Endothelial cell of umbilical vein (primary cell): Measurements from ENCODE around the gene TUBB1. TPM values are rescaled to one million over a fixed set of nuclear protein-coding genes. Genes with fewer than 3 reads are reported as not detected.
A peak's percentile ranks its signal among the peaks of the same experiment; 100 is the strongest.

ENCODE experiments used
- BruUV-seq: library from RNA; stranded (reverse); fragments of 400-500 nt; replicated peaks from 2 replicates; lab custom pipeline; 2021; lab: Mats Ljungman, UMichigan
- CTCF ChIA-PET: fragments of 300-600, 350-600 bp; sonication (Branson Sonifier 250); formaldehyde crosslinking; loops from one replicate; lab custom pipeline; 2021; ENCODE audit warnings: antibody characterized with exemption, inconsistent platforms; lab: Charles Lee
- POLR2A ChIA-PET: fragments of 300-600, 350-600 bp; sonication (Branson Sonifier 250); formaldehyde crosslinking; loops from one replicate; lab custom pipeline; 2021; ENCODE audit warnings: antibody characterized with exemption, inconsistent platforms; lab: Charles Lee
- DNase-seq: peaks from one replicate; pipeline ENCODE4 v3.0.0-alpha.2; 2011; ENCODE audit warnings: low read depth, low spot score
- FAIRE-seq: peaks from 2 replicates; lab custom pipeline; 2011; peaks lifted over from hg19 to GRCh38; lab: Jason Lieb, UNC
- H2AFZ ChIP-seq: 2 replicates; pipeline ENCODE4 v1.6.0; 2012; ENCODE audit warnings: low read depth, low read length, control low read depth, inconsistent platforms
- H3K27ac ChIP-seq: 2 replicates; pipeline ENCODE4 v1.5.1; 2011; ENCODE audit warnings: low read depth, mild to moderate bottlenecking, control low read depth, low read length, moderate library complexity; ENCODE audit not compliant: insufficient read depth
- H3K27me3 ChIP-seq, 2 experiments: 2 replicates each; pipeline versions ENCODE4 v1.6.0 to v1.6.1; 2011; ENCODE audit warnings: low read length in 2 of 2, mixed read lengths in 1 of 2; ENCODE audit not compliant: control insufficient read depth in 2 of 2, insufficient read depth in 2 of 2
- H3K36me3 ChIP-seq, 2 experiments: 2 replicates in 1 of 2; 3 replicates in 1 of 2; pipeline ENCODE4 v1.5.1; 2011; ENCODE audit warnings: low read length in 2 of 2, mild to moderate bottlenecking in 1 of 2, moderate library complexity in 1 of 2; ENCODE audit not compliant: control insufficient read depth in 2 of 2, insufficient read depth in 2 of 2; ENCODE audit errors: extremely low read depth in 1 of 2
- H3K4me1 ChIP-seq: 3 replicates; pipeline ENCODE4 v1.5.1; 2011; ENCODE audit warnings: mild to moderate bottlenecking, low read length; ENCODE audit not compliant: control insufficient read depth, insufficient read depth; ENCODE audit errors: extremely low read depth
- H3K4me2 ChIP-seq: 2 replicates; pipeline ENCODE4 v1.6.1; 2011; ENCODE audit warnings: low read length, control low read depth, mixed read lengths; ENCODE audit not compliant: insufficient read depth
- H3K4me3 ChIP-seq, 3 experiments: fragments of 200-600 bp in 1 of 3; sonication (generic), shearing (Covaris generic) in 1 of 3; replicated peaks in 1 of 3; 2 replicates each; pipeline ENCODE4 v1.5.1; 2011 to 2016; ENCODE audit warnings: control low read depth in 3 of 3, low read length in 3 of 3, mild to moderate bottlenecking in 2 of 3, inconsistent platforms in 1 of 3, low read depth in 1 of 3, moderate library complexity in 1 of 3; ENCODE audit not compliant: insufficient read depth in 1 of 3
- H3K79me2 ChIP-seq: 2 replicates; pipeline ENCODE4 v1.6.0; 2012; ENCODE audit warnings: low read length, inconsistent platforms; ENCODE audit not compliant: control insufficient read depth, insufficient read depth
- H3K9ac ChIP-seq: replicated peaks from 2 replicates; pipeline ENCODE3; 2011; ENCODE audit warnings: low read length, control low read depth; ENCODE audit not compliant: insufficient read depth; ENCODE audit errors: extremely low read depth
- H3K9me1 ChIP-seq: replicated peaks from 3 replicates; pipeline ENCODE4 v1.6.0; 2011; ENCODE audit warnings: mild to moderate bottlenecking, low read length; ENCODE audit not compliant: control insufficient read depth, insufficient read depth; ENCODE audit errors: extremely low read depth
- H3K9me3 ChIP-seq: replicated peaks from 2 replicates; pipeline ENCODE4 v1.5.1; 2012; ENCODE audit warnings: low read length, inconsistent platforms; ENCODE audit not compliant: control insufficient read depth, insufficient read depth
- H4K20me1 ChIP-seq: replicated peaks from 2 replicates; pipeline ENCODE3; 2011; ENCODE audit warnings: mild to moderate bottlenecking, low read length; ENCODE audit not compliant: control insufficient read depth, insufficient read depth; ENCODE audit errors: extremely low read depth
- CTCF ChIP-seq, 2 donors: IDR thresholded peaks; 1 replicate in 1 of 2; 2 replicates in 1 of 2; pipeline ENCODE4 v1.5.1; 2011; ENCODE audit warnings: low read length in 2 of 2, mild to moderate bottlenecking in 2 of 2, moderate library complexity in 2 of 2, control low read depth in 1 of 2, inconsistent platforms in 1 of 2, low read depth in 1 of 2; ENCODE audit not compliant: insufficient read depth in 1 of 2; ENCODE audit errors: extremely low read depth in 1 of 2
- EZH2 ChIP-seq: IDR thresholded peaks from 2 replicates; pipeline ENCODE4 v1.6.1; 2012; ENCODE audit warnings: borderline replicate concordance, low read depth, mild to moderate bottlenecking, moderate library complexity, low read length, inconsistent platforms; ENCODE audit not compliant: severe bottlenecking
- FOS ChIP-seq: IDR thresholded peaks from 2 replicates; pipeline ENCODE4 v1.6.1; 2011; ENCODE audit warnings: mild to moderate bottlenecking, low read length, moderate library complexity, borderline replicate concordance; ENCODE audit not compliant: insufficient read depth
- GATA2 ChIP-seq: IDR thresholded peaks from 2 replicates; pipeline ENCODE4 v1.7.0; 2011; ENCODE audit warnings: low read depth, mild to moderate bottlenecking, moderate library complexity, mixed read lengths, low read length; ENCODE audit not compliant: insufficient read length, insufficient read depth
- JUN ChIP-seq: IDR thresholded peaks from 2 replicates; pipeline ENCODE4 v1.6.1; 2011; ENCODE audit warnings: borderline replicate concordance, low read depth; ENCODE audit not compliant: insufficient read length, insufficient read depth
- MAX ChIP-seq: IDR thresholded peaks from 2 replicates; pipeline ENCODE4 v1.6.1; 2011; ENCODE audit not compliant: insufficient read depth, insufficient read length
- MYC ChIP-seq: IDR thresholded peaks from one replicate; pipeline ENCODE4 v1.6.1; 2011; ENCODE audit warnings: mild to moderate bottlenecking, low read depth, low read length
- POLR2A ChIP-seq: IDR thresholded peaks from 2 replicates; pipeline ENCODE4 v1.6.1; 2012; ENCODE audit warnings: low read depth, mild to moderate bottlenecking, control low read depth, low read length
- POLR2AphosphoS5 ChIP-seq: IDR thresholded peaks from 2 replicates; pipeline ENCODE4 v1.6.1; 2012; ENCODE audit warnings: low read depth, mild to moderate bottlenecking, control low read depth, low read length, moderate library complexity; ENCODE audit not compliant: insufficient read depth
- dilution Hi-C: fragments of 300-500 bp; cut with MboI; formaldehyde crosslinking; loops from one replicate; pipeline ENCODE4 v1.15.0; 2019; ENCODE audit warnings: low sequenced_read_pairs; ENCODE audit not compliant: extremely low pct_ligation_motif_present
- intact Hi-C: fragments of 100-400 bp; cut with micrococcal nuclease; formaldehyde crosslinking; loops from one replicate; pipeline ENCODE4 v1.10.0; 2022
- polyA plus RNA-seq, 4 experiments: library from polyadenylated mRNA; depleted of rRNA in 3 of 4; stranded (reverse) in 3 of 4; unstranded in 1 of 4; fragments of >200 nt; gene quantifications; 2 replicates each; pipeline versions ENCODE4 v1.2.1 to v1.2.3, GENCODE V29; 2011 to 2012; ENCODE audit warnings: missing spikeins in 1 of 4
- total RNA-seq: library from RNA; stranded (reverse); gene quantifications from 2 replicates; pipeline ENCODE4 v1.2.3, GENCODE V29; 2021

Gene TUBB1
- total and polyA plus RNA-seq, 2 donors (not counting 3 experiments of a cell fraction or from before 2014, with no cell fraction given) = 0.04 TPM; not detected in 1

DNA sequence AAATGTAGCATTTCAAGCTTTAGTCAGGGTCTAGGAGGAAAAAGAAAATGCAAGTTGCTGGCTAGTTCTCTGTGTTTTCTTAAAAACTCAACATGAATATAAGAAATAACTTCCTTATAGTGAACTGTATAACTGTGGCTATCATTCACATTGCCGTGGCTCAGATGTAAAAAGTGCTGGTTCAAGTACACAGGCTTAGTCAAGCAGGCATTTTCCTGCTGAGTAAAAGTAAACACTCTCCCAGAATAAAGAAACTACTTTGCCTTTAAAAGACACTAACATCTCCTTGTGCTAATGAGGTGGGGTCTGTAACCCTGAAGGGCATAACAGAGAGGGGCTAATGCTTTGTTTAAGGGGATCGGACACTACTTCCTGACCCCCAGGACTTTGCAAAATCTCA, 9.6 kb downstream of the TUBB1 start:
- Histone ChIP-seq H2AFZ (no peak overlapping the region), H4K20me1 (no peaks in the 10 kb centered on the region), H3K4me2 (peak overlapping the region; percentile 94), H3K27ac (no peak overlapping the region), H3K9me3 (no peaks in the 10 kb centered on the region), H3K9ac (peak overlapping the region; percentile 40), H3K9me1 (no peaks in the 10 kb centered on the region), H3K4me3 (peak overlapping the region; percentile 1 to 61 (median 14)), H3K36me3 (peaks cover 10 to 18% of the 10 kb centered on the region in 2 experiments), H3K79me2 (peaks cover 77% of the 10 kb centered on the region), H3K4me1 (peaks cover 43% of the 10 kb centered on the region), H3K27me3 (no peaks in the 10 kb centered on the region)
- dilution Hi-C loops = no loop called here
- intact Hi-C loops = loop anchor here (1.0 kb wide), 1 partner anchor 8 kb away; no protein-coding TSS in a partner anchor
- DNase-seq (peak; percentile 27), FAIRE-seq (no peak)
- ChIA-PET POLR2A (no interaction called here), CTCF (interaction anchor here (1.3 to 3.7 kb wide), 3 partner anchors 9 to 17 kb away, joined by 4 to 14 read pairs (median 5); partner anchors contain the start of gene TUBB1)
- no TSS peak for BruUV-seq
- no peak for TF ChIP-seq POLR2AphosphoS5
- TF ChIP-seq MYC = no peak
- no peak for TF ChIP-seq JUN
- no peak for TF ChIP-seq EZH2
- TF ChIP-seq MAX = no peak
- no peak for TF ChIP-seq GATA2
- TF ChIP-seq FOS = no peak
- TF ChIP-seq POLR2A = no peak
- TF ChIP-seq CTCF (IDR thresholded peaks at IDR 0.05; ENCODE audit: extremely low read depth in 1 of 2, insufficient read depth in 1 of 2, low read depth in 1 of 2, low read length in 2 of 2) = no peak
